ENCODE data around the gene RELCH.

GRCh38 chr18:62343316-62343715 is 156.3 kb downstream of the RELCH start:
- TF ChIP-seq EZH2 (IDR thresholded peaks at IDR 0.05) (no peak), FOXP2 (optimal IDR thresholded peaks at IDR 0.05; ENCODE audit: control extremely low read depth, extremely low read length, insufficient read depth) (no peak), POLR2AphosphoS5 (IDR thresholded peaks at IDR 0.05; ENCODE audit: borderline replicate concordance, low read depth, low read length) (no peak)

Data from SK-N-MC (cell line).